SIG-M5 (cell line): ENCODE measurements around the gene MDP1.

ENCODE experiments used
- DNase-seq: peaks from one replicate; lab custom pipeline; 2025; lab: John Stamatoyannopoulos, UW

Gene MDP1

DNA sequence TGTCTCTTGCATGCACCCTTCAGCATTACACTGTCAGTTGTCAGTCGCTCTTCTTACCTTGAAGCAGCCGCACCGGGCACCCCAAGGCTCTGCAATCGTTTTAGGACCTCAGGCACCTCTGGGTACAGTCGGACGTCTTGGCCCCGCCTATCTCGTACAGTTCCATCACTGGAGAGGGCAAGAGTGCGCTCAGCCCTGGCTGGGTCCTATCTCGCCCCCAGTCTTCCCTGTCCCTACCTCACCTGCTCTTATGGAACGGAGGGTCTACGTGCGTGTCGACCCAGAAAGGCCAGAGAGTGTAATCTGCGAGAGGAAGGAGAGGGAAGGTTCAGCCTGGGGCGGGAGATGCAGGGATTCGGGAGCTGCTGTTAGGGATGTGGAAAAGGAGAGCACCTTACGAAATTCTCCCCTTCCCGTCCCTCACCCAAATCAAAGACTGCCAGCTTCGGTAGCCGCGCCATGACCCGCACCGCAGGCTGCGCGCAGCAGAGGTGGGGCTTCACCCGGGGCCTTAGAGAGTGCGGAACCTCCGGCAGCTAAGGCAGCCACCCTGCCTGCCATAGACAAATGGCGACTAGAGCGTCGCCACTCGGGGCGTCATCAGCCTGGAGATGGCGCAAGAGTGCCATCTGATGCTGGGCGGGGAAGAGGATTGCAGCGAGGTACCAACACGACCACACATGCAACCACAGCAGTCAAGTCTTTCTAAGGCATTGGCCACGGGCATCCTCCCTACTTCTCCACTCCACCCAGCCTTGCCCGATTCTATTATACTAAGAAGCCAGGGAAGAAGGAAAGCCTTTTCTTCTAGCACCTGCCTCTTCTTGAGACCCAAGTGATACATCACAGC is at the start of gene MDP1:
MDP1 (minus strand) TSS at position 572 of the 850 bp plus-strand sequence; CDS start at position 461, 111 bp downstream.
- DNase-seq = peak; percentile 12

- no peak for DNase-seq
These were observed 48.4 kb upstream of the MDP1 start for GRCh38 chr14:24264298-24264697.

- DNase-seq = no peak
These were observed 48.0 kb upstream of the MDP1 start for GRCh38 chr14:24263848-24264247.

DNA sequence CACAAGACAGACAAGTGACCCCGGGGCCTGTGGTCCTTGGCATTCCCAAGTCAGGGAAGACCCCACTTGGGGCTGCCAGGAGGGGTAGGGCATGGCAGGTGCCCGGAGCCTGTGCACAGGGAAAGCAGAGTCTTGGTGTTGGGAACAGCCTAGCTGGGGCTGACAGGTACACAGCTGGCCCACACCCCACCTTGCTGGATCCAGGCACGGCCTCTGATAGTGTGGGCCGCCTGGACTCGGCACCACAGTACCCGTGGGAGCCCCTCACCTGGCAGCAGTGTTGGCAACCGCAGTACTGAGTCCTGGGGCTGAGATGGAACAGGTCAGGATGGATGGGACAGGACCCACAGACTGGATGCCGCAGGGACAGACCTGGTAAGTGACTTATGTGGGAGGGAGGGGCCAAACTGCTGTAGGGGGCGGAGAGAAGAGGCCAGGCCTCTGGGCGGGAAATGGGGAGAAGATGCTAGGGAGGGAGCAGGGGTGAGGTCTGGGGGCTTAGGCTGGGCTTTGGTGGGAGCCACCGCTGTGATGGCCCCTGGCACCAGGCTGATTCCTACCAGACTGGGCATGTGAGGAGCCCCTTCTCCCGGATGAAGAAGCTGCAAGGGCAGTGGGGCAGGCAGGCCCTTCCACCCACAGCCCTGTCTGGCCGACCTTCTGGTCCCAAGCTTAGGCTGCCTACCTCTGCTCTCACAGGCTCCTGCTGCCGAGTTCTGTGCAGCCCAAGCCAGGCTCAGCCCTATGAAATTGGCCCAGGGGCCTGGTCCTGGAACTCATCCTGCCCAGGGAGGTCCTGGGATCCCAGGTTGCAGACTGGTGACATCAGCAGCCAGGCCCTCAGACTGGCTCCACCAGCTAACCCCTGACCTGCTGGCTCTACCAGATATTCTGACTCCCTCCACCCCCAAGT is 47.2 kb upstream of the MDP1 start, which contains the start of gene TGM1:
TGM1 (minus strand) TSS at position 357 of the 913 bp plus-strand sequence. CDS start 825 bp downstream, outside the sequence.
- DNase-seq = no peak

- DNase-seq = no peak
These were observed 46.1 kb upstream of the MDP1 start for GRCh38 chr14:24261969-24262327.

- no peak for DNase-seq
These were observed 45.5 kb upstream of the MDP1 start for GRCh38 chr14:24261256-24261968.

GRCh38 chr14:24260780-24261157 is 44.9 kb upstream of the MDP1 start:
- no peak for DNase-seq

GRCh38 chr14:24260026-24260779 is 44.3 kb upstream of the MDP1 start:
- DNase-seq = no peak

- DNase-seq = no peak
These were observed 43.6 kb upstream of the MDP1 start for GRCh38 chr14:24259282-24260025.

GRCh38 chr14:24258548-24259265 is 42.8 kb upstream of the MDP1 start:
- no peak for DNase-seq

GRCh38 chr14:24258119-24258518 is 42.3 kb upstream of the MDP1 start:
- no peak for DNase-seq

- no peak for DNase-seq
These were observed 41.1 kb upstream of the MDP1 start for GRCh38 chr14:24256960-24257359.

DNA sequence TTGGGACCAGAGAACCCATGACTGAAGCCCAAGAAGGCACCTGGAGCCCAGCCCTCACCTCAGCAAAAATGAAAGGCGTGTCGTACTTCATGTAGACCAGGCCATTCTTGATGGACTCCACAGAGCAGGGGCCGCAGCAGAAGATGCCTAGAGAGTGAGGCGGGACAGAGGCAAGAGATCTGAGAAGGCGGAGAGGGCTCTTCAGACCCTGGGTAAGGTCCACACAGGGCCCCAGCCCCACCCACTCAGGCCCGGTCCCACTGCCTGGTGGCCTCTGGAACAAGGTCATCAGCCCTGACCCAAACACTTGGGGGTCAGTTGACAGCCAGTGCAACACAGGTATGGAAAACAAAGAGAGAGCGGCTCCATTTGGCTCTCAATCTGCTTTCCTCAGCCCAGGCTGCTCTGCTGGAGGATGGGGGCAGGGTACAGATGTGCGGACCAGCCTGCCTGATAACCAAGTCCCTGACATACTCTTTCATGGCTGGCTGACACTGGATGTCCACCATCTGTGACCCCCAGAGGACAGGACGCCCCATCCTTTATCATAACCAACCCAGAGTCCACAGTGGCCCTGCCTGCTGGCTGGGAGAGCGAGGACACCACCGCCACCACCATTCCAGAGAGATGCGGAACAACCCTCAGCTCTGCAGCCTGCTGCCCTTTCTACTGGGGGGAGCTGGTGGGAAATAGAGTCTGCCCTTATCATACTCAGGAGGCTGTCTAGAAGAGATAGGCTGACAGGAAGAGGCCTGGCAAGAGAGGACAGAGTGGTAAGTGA is 40.3 kb upstream of the MDP1 start:
- no peak for DNase-seq

GRCh38 chr14:24255438-24255837 is 39.6 kb upstream of the MDP1 start:
- DNase-seq = no peak

GRCh38 chr14:24254630-24255392 is 38.9 kb upstream of the MDP1 start:
- no peak for DNase-seq

DNA sequence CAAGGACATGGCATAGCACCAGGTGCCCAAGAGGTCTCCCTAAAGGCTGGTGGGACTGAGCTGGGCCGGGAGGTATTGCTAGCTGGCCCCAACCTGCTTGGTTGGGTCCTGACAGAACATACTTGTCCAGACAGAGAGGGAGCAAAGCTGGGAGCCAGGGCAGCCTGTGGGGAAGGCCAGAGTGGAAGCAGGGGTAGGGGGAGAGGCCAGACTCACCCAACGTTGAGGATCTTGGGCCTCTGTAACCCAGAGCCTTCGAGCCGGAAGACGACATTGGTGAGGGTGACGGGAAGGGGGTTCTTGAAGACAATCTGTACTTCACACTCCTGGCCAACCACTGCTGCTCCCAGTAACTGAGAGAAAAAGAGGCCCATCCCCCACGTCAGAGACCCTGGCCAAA is 38.1 kb upstream of the MDP1 start:
- no peak for DNase-seq

DNA sequence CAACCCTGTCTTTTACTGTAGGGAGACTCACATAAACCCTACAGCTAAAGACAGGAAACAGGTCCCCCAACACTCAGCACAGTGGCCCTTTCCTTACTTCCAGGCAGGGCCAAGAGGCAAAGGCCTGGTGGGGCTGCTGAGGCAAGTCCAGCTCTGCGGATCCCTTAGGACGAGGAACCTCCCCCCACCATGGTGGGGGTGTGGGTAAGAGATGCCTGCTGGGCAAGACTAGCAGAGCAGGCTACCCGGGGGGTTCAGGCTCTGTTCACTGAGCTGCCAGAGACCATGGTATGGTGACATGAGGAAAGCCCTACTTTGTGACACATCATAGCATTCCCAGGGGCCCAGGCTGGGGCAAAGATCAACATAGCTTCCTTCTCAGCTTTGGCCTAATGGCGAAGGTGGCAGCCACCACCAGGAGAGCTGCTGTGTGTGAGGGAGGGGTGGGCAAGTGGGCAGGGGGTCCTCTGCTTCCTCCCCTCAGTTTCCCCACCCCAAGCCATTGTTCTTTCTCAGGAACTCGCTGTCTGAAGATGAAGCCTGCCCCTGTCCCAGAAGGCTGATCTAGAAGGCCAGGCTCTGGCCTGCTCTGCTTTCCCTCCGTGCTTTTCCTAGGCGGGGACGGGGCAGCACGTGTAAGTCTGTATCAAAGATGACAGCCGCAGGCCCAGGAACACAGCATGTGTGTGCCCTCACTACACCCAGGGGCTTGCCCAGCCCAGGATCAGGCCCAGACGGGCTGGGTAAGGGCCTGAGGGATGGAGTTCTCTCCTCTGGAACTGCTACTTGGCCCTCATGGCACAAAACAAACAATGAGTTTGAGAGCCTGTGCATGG is 36.6 kb upstream of the MDP1 start:
- DNase-seq = no peak

DNA sequence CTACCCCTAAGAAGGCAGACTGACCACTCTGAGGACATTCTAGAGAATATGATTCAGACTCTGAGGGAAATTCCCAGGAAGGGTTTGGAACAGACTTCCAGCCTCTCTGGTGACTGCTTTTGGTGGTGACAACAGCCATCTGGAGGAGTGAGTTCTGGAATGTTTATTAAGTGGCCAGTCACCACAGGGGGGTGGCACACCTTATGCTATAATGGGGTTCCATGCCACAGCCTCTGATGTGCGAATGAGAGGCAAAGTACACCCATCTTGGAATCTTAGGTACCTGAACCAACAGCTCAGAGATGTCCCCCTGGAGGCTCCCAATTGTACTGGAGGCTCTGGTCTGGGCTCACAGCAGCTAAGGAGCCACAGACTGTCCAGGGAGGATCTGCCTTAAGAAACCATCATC is 36.0 kb upstream of the MDP1 start:
- DNase-seq = no peak
